Tibial artery (tissue), 4 donors: Measurements from ENCODE around the gene UST.

ENCODE experiments used
- DNase-seq, 2 donors: peaks; one replicate each; pipeline ENCODE4 v3.0.0-alpha.2; 2019
- H3K27ac ChIP-seq, 2 donors: fragments of 200-600 bp; sonication (generic) in 1 of 2; 1 replicate in 1 of 2; 2 replicates in 1 of 2; pipeline ENCODE4 v1.5.1; 2018 to 2019; ENCODE audit warnings: mild to moderate bottlenecking in 1 of 2
- H3K27me3 ChIP-seq, 2 donors: fragments of 200-600 bp; sonication (generic) in 1 of 2; one replicate each; pipeline versions ENCODE4 v1.5.1 to v1.6.0; 2016 to 2019
- H3K36me3 ChIP-seq, 3 donors: fragments of 200-600 bp; sonication (generic) in 2 of 3; one replicate each; pipeline ENCODE4 v1.5.1; 2016 to 2019; ENCODE audit warnings: mild to moderate bottlenecking in 2 of 3
- H3K4me1 ChIP-seq, 4 donors: fragments of 200-600 bp; sonication (generic) in 2 of 4; 1 replicate in 3 of 4; 2 replicates in 1 of 4; pipeline ENCODE4 v1.5.1; 2016 to 2019
- H3K4me3 ChIP-seq, 2 donors: fragments of 200-600 bp; sonication (generic) in 1 of 2; 1 replicate in 1 of 2; 2 replicates in 1 of 2; pipeline ENCODE4 v1.5.1; 2018 to 2019; ENCODE audit warnings: mild to moderate bottlenecking in 2 of 2
- H3K9me3 ChIP-seq, 3 donors: fragments of 200-600 bp; sonication (generic) in 1 of 3; one replicate each; pipeline ENCODE4 v1.5.1; 2016 to 2019
- intact Hi-C: fragments of 100-400 bp; cut with DNase I; formaldehyde crosslinking; loops from one replicate; pipeline ENCODE4 v1.15.0; 2023; ENCODE audit warnings: low total_unique reads
- TF ChIP-seq, protein P1 (sequence below), 2 experiments: fragments of 200-600 bp in 1 of 2; fragments of 450-650 bp in 1 of 2; IDR thresholded peaks; one replicate each; pipeline ENCODE4 v1.5.1; 2017 to 2019; ENCODE audit warnings: antibody characterized with exemption in 2 of 2, mild to moderate bottlenecking in 1 of 2, moderate library complexity in 1 of 2

The UST gene

GRCh38 chr6:148885925-148886845 is 139.4 kb downstream of the UST start:
- Histone ChIP-seq H3K36me3 (no peaks in the 10 kb centered on the region), H3K27ac (peak overlapping the region; percentile 5 to 14), H3K4me3 (no peak overlapping the region), H3K27me3 (no peaks in the 10 kb centered on the region), H3K9me3 (no peaks in the 10 kb centered on the region), H3K4me1 (peaks cover 0 to 66% (median 50%) of the 10 kb centered on the region in 4 donors)
- TF ChIP-seq, protein P1, sequence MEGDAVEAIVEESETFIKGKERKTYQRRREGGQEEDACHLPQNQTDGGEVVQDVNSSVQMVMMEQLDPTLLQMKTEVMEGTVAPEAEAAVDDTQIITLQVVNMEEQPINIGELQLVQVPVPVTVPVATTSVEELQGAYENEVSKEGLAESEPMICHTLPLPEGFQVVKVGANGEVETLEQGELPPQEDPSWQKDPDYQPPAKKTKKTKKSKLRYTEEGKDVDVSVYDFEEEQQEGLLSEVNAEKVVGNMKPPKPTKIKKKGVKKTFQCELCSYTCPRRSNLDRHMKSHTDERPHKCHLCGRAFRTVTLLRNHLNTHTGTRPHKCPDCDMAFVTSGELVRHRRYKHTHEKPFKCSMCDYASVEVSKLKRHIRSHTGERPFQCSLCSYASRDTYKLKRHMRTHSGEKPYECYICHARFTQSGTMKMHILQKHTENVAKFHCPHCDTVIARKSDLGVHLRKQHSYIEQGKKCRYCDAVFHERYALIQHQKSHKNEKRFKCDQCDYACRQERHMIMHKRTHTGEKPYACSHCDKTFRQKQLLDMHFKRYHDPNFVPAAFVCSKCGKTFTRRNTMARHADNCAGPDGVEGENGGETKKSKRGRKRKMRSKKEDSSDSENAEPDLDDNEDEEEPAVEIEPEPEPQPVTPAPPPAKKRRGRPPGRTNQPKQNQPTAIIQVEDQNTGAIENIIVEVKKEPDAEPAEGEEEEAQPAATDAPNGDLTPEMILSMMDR (IDR thresholded peaks at IDR 0.05) = no peak
- DNase-seq = no peak
- intact Hi-C loops = no loop called here

- H3K9me3 ChIP-seq = no peaks in the 10 kb centered on the region
- H3K4me3 ChIP-seq = no peak overlapping the region
- no peaks in the 10 kb centered on the region for H3K36me3 ChIP-seq
- no peak for DNase-seq
- no peaks in the 10 kb centered on the region for H3K27me3 ChIP-seq
- TF ChIP-seq, protein P1 (IDR thresholded peaks at IDR 0.05) = no peak
- H3K4me1 ChIP-seq = peaks cover 0 to 70% (median 51%) of the 10 kb centered on the region in 4 donors
- H3K27ac ChIP-seq = peak overlapping the region; percentile 34 to 51
- intact Hi-C loops = no loop called here
Measured at GRCh38 chr6:148887181-148887580, 140.4 kb downstream of the UST start.

GRCh38 chr6:148888856-148889255 is 142.0 kb downstream of the UST start:
- intact Hi-C loops = no loop called here
- DNase-seq = no peak
- no peak overlapping the region for H3K4me3 ChIP-seq
- H3K36me3 ChIP-seq = no peaks in the 10 kb centered on the region
- H3K4me1 ChIP-seq = peaks cover 0 to 70% (median 51%) of the 10 kb centered on the region in 4 donors
- H3K27me3 ChIP-seq = no peaks in the 10 kb centered on the region
- no peaks in the 10 kb centered on the region for H3K9me3 ChIP-seq
- H3K27ac ChIP-seq = peak overlapping the region; percentile 42 to 48
- TF ChIP-seq, protein P1 (IDR thresholded peaks at IDR 0.05) = no peak

- TF ChIP-seq, protein P1 (IDR thresholded peaks at IDR 0.05) = no peak
Measured at GRCh38 chr6:148890096-148890495, 143.3 kb downstream of the UST start.

DNA sequence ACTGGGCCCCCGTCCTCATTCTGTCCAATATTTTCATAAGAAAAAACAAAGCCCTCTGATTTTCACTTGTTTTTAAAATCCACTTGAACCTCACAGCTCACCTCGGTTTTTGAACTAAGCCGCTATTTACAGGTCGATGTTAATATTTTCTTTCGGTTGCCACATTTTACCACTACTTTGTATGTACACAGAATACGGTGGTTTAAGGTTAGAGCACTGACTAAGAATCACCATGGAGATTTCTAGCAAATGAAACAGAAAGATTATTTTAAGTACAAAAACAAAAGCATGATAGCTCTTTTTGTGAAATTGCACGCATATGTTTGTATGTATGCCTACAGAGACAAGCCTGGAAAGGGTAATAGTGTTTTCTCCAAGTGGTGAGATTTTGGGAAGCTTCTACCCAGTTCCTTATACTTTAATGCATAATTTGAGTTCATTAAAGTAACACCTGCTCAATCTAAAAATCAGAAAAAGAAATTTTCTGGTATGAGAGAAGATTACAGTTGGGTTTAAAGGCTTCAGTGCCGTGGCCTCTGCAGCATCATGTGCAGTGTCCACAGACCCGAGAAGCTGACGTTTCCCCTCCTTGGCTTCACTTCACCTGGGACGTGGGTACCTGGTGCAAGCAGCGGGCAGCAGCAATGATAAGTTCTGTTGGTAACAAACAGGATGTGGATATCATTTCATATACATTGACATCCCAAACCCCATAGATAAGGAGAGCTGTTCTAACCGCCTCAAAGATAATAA is 144.0 kb downstream of the UST start:
- H3K27me3 ChIP-seq = no peaks in the 10 kb centered on the region
- peak overlapping the region; percentile 42 to 48 for H3K27ac ChIP-seq
- TF ChIP-seq, protein P1 (IDR thresholded peaks at IDR 0.05) = no peak
- no peaks in the 10 kb centered on the region for H3K9me3 ChIP-seq
- intact Hi-C loops = no loop called here
- H3K36me3 ChIP-seq = no peaks in the 10 kb centered on the region
- H3K4me1 ChIP-seq = peaks cover 0 to 57% (median 47%) of the 10 kb centered on the region in 4 donors
- H3K4me3 ChIP-seq = peak overlapping the region in 1 of 2 donors; percentile 6
- no peak for DNase-seq

More at GRCh38 chr6:148890096-148890495, 143.3 kb downstream of the UST start:
- peak overlapping the region in 1 of 2 donors; percentile 6 for H3K4me3 ChIP-seq
- peak overlapping the region; percentile 42 to 48 for H3K27ac ChIP-seq
- H3K27me3 ChIP-seq = no peaks in the 10 kb centered on the region
- H3K4me1 ChIP-seq = peaks cover 0 to 65% (median 50%) of the 10 kb centered on the region in 4 donors
- no peaks in the 10 kb centered on the region for H3K9me3 ChIP-seq
- no peak for DNase-seq
- intact Hi-C loops = no loop called here
- H3K36me3 ChIP-seq = no peaks in the 10 kb centered on the region
